Body of pancreas (tissue), 4 donors: ENCODE measurements around the gene TBC1D14. TPM values are rescaled to one million over a fixed set of nuclear protein-coding genes. Genes with fewer than 3 reads are reported as not detected.

Experiments
- ATAC-seq: fragments of 150-250 bp; one replicate; pipeline ENCODE4 v1.9.1; 2016
- DNase-seq, 4 donors: peaks; one replicate each; pipeline ENCODE4 v3.0.0-alpha.2; 2019
- H3K27ac ChIP-seq, 4 donors: fragments of 200-600 bp; sonication (generic); 1 replicate in 3 of 4; 2 replicates in 1 of 4; pipeline versions ENCODE4 v1.5.1 to v1.6.1; 2016 to 2019; ENCODE audit warnings: mild to moderate bottlenecking in 1 of 4, mixed read lengths in 1 of 4, moderate library complexity in 1 of 4
- H3K27me3 ChIP-seq, 2 donors: fragments of 200-600 bp; sonication (generic); one replicate each; pipeline ENCODE4 v1.6.0; 2016; ENCODE audit warnings: mild to moderate bottlenecking in 1 of 2
- H3K36me3 ChIP-seq, 2 donors: fragments of 200-600 bp; sonication (generic); replicated peaks in 1 of 2; 2 replicates each; pipeline ENCODE4 v1.5.1; 2016; ENCODE audit warnings: low read depth in 2 of 2; ENCODE audit not compliant: insufficient read depth in 1 of 2
- H3K4me1 ChIP-seq: fragments of 200-600 bp; sonication (generic); one replicate; pipeline ENCODE4 v1.6.0; 2016
- H3K4me3 ChIP-seq, 2 donors: fragments of 200-600 bp; sonication (generic); 1 replicate in 1 of 2; 2 replicates in 1 of 2; pipeline ENCODE4 v1.5.1; 2016 to 2019
- H3K9me3 ChIP-seq, 3 donors: fragments of 200-600 bp; sonication (generic); 1 replicate in 2 of 3; 2 replicates in 1 of 3; pipeline ENCODE4 v1.5.1; 2016
- POLR2A ChIP-seq, 3 donors: fragments of 450-650 bp; IDR thresholded peaks; one replicate each; pipeline ENCODE4 v1.6.1; 2016; ENCODE audit warnings: antibody characterized with exemption in 3 of 3, mild to moderate bottlenecking in 2 of 3
- WGBS, 2 donors: methylation state at CpG; one replicate each; pipeline ENCODE4 v1.1.5; 2017; 5-methylcytosine and 5-hydroxymethylcytosine counted together
- intact Hi-C: fragments of 100-400 bp; cut with DNase I; formaldehyde crosslinking; loops from one replicate; pipeline ENCODE4 v1.15.1; 2023
- total RNA-seq, 2 donors: library from RNA; depleted of rRNA; stranded (reverse); fragments of >200 nt; gene quantifications; one replicate each; pipeline ENCODE4 v1.1.0, GENCODE V29; 2016
- TF ChIP-seq, protein P1 (sequence below), 7 experiments: fragments of 450-650 bp in 4 of 7; fragments of 200-600 bp in 3 of 7; sonication (generic) in 3 of 7; IDR thresholded peaks; one replicate each; pipeline ENCODE4 v1.5.1; 2016 to 2019; ENCODE audit warnings: antibody characterized with exemption in 7 of 7

The TBC1D14 gene
- total RNA-seq, 2 donors from 2014 or later = 10.5 to 20.0 TPM

DNA sequence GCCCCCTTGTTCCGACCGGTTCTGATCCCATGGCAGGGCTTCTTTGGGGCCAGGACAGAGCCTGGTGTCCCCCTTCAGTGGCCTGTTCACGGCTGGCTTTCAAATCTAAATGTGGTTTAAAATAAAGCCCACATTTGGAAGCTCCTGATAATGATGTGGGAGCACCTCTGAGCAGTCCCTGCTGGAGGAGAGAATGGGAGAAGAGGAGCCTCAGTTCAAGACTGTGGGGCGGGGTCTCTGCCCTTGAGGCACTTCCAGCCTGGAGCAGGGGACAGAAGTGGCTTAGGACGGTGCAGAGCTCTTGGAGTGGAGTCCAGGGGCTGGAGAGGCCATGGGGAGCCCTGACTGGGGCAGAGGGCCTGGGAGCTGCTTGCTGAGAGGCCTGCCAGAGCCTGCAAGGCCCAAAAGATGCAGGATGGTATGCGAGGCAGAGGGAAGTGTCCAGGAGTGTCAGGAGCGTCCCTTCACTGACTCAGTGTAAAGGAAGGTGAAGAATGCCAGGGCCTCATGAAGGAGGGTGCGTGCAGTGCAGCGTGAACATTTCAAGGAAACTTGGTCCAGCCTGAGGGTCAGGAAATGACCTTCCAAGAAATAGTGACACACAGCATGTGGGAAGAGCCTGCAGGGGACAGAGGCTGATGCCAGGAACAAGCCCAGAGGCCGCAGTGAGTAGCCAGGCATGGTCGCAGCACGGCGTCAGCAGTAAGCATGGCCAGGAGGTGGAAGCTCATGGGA lies 112.5 kb downstream of the TBC1D14 start:
- Histone ChIP-seq H3K36me3 (peaks cover 0 to 3% of the 10 kb centered on the region in 2 donors), H3K27ac (no peak overlapping the region), H3K4me1 (no peaks in the 10 kb centered on the region), H3K9me3 (no peaks in the 10 kb centered on the region), H3K4me3 (no peak overlapping the region), H3K27me3 (no peaks in the 10 kb centered on the region)
- ATAC-seq (no peak), DNase-seq (no peak)
- no peak for TF ChIP-seq POLR2A (IDR thresholded peaks at IDR 0.05)
- TF ChIP-seq, protein P1, sequence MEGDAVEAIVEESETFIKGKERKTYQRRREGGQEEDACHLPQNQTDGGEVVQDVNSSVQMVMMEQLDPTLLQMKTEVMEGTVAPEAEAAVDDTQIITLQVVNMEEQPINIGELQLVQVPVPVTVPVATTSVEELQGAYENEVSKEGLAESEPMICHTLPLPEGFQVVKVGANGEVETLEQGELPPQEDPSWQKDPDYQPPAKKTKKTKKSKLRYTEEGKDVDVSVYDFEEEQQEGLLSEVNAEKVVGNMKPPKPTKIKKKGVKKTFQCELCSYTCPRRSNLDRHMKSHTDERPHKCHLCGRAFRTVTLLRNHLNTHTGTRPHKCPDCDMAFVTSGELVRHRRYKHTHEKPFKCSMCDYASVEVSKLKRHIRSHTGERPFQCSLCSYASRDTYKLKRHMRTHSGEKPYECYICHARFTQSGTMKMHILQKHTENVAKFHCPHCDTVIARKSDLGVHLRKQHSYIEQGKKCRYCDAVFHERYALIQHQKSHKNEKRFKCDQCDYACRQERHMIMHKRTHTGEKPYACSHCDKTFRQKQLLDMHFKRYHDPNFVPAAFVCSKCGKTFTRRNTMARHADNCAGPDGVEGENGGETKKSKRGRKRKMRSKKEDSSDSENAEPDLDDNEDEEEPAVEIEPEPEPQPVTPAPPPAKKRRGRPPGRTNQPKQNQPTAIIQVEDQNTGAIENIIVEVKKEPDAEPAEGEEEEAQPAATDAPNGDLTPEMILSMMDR (IDR thresholded peaks at IDR 0.05) = no peak
- intact Hi-C loops = no loop called here
- WGBS, 2 donors = 86 to 91% methylated on average over 13 of the region's 13 CpGs

DNA sequence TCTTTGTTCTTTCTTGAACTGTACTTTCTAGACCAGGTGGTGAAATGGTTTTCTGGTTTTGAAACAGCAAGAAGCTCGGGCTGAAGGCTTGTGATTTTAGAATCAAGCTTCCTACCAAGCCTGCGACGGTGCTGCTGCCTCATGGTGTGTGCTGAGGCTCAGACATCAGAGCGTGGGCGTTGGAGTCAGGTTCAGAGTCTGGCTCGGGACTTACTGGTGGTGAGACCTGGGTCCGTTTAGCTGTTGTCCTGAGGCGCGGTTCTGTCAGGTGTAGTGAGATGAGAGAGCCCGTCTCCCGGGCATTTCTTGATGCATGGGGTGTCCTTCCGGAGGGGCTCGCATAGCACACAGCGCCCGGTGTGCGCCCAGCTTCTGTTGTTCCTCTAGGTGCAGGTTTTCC lies 113.9 kb downstream of the TBC1D14 start:
- no peak for DNase-seq
- Histone ChIP-seq H3K9me3 (no peaks in the 10 kb centered on the region), H3K4me1 (no peaks in the 10 kb centered on the region), H3K27ac (no peak overlapping the region), H3K4me3 (no peak overlapping the region), H3K36me3 (peaks cover 0 to 5% of the 10 kb centered on the region in 2 donors), H3K27me3 (no peaks in the 10 kb centered on the region)
- no peak for ATAC-seq
- intact Hi-C loops = no loop called here
- TF ChIP-seq, protein P1 (IDR thresholded peaks at IDR 0.05) = no peak
- TF ChIP-seq POLR2A (IDR thresholded peaks at IDR 0.05) = no peak
- WGBS, 2 donors = 88 to 89% methylated on average over 11 to 16 of the region's 16 CpGs

DNA sequence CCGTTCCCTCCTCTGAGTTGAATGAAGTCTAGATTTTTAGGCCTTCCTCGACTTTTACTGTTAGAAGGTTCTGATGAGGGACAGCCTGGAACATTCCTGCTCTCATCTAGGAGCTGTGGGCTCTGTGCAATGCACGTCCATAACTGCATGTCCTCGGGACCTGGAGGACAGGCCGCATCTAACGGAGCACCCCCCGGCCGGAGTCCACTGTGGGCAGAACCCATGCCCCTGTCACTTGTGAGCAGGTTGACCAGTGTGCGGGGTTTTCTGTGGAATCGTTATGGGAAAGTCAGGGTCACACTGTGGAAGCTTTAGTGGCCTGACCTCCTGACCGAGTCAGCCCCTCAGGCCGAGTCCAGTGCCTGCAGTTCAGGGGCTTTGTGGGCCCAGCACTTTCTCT lies 114.3 kb downstream of the TBC1D14 start:
- no peak overlapping the region for H3K27ac ChIP-seq
- WGBS, 2 donors = 89 to 96% methylated on average over 8 to 12 of the region's 12 CpGs
- DNase-seq (no peak), ATAC-seq (no peak)
- no peaks in the 10 kb centered on the region for H3K27me3 ChIP-seq
- H3K36me3 ChIP-seq = peaks cover 0 to 5% of the 10 kb centered on the region in 2 donors
- no peaks in the 10 kb centered on the region for H3K9me3 ChIP-seq
- TF ChIP-seq POLR2A (IDR thresholded peaks at IDR 0.05) = no peak
- TF ChIP-seq, protein P1 (IDR thresholded peaks at IDR 0.05) = no peak
- H3K4me3 ChIP-seq = no peak overlapping the region
- intact Hi-C loops = no loop called here
- no peaks in the 10 kb centered on the region for H3K4me1 ChIP-seq

DNA sequence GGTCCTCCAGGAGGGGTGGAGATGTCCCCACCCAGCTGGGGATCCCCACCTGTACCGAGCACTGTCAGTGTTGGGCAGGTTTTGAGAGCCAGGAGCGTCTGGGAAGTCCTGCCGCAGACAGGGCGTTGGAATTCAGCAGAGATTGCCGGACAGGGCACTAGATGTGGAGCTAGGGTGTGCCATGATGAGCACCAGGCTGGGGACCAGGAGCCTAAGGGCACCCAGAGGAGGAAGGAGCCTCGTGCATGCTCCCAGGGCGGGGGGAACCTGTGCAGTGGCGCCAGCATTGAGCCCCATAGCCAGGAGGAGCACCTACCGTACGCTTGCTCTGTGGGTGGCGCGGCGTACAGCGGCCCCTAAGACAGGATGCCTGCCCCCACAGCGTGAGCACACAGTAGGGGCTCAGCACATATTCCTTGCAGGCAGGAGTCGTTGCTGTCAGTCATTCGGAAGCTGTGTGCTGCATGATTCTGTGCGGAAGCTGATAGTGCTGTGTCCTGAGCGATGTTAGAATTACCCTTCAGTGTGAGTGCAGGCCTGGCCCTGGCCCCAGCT lies 114.8 kb downstream of the TBC1D14 start:
- no peaks in the 10 kb centered on the region for H3K4me1 ChIP-seq
- H3K27ac ChIP-seq = no peak overlapping the region
- no peak overlapping the region for H3K4me3 ChIP-seq
- no peaks in the 10 kb centered on the region for H3K9me3 ChIP-seq
- no peaks in the 10 kb centered on the region for H3K27me3 ChIP-seq
- no peak for DNase-seq
- ATAC-seq = no peak
- TF ChIP-seq, protein P1 (IDR thresholded peaks at IDR 0.05) = no peak
- no peak for TF ChIP-seq POLR2A (IDR thresholded peaks at IDR 0.05)
- intact Hi-C loops = no loop called here
- H3K36me3 ChIP-seq = peaks cover 0 to 5% of the 10 kb centered on the region in 2 donors
- WGBS, 2 donors = 89 to 92% methylated on average over 3 to 19 of the region's 19 CpGs
